Neural cell (in vitro differentiated cells): ENCODE results near the gene TMCC1.

Experiments
- CTCF ChIP-seq: fragments of 450-650 bp; IDR thresholded peaks from 2 replicates; pipeline ENCODE4 v1.5.1; 2014; ENCODE audit warnings: antibody characterized with exemption, mild to moderate bottlenecking, moderate library complexity; ENCODE audit not compliant: poor library complexity, severe bottlenecking
- EP300 ChIP-seq: fragments of 450-650 bp; conservative IDR thresholded peaks from 2 replicates; pipeline ENCODE4 v1.6.1; 2014; ENCODE audit warnings: antibody characterized with exemption, mild to moderate bottlenecking, moderate library complexity; ENCODE audit not compliant: poor library complexity, severe bottlenecking
- MXI1 ChIP-seq: fragments of 450-650 bp; conservative IDR thresholded peaks from 2 replicates; pipeline ENCODE4 v1.6.1; 2014; ENCODE audit warnings: antibody characterized with exemption, mild to moderate bottlenecking; ENCODE audit not compliant: poor library complexity, severe bottlenecking
- RAD21 ChIP-seq: fragments of 450-650 bp; conservative IDR thresholded peaks from 2 replicates; pipeline ENCODE4 v1.6.1; 2014; ENCODE audit warnings: antibody characterized with exemption, mild to moderate bottlenecking, moderate library complexity
- REST ChIP-seq: IDR thresholded peaks from 2 replicates; pipeline ENCODE4 v1.6.1; 2012; ENCODE audit warnings: borderline replicate concordance
- SMC3 ChIP-seq: fragments of 450-650 bp; conservative IDR thresholded peaks from 2 replicates; pipeline ENCODE4 v1.6.1; 2014; ENCODE audit warnings: antibody characterized with exemption, mild to moderate bottlenecking, moderate library complexity; ENCODE audit not compliant: poor library complexity
- TAF1 ChIP-seq: IDR thresholded peaks from 2 replicates; pipeline ENCODE4 v1.6.1; 2012; ENCODE audit warnings: low read depth

- TF ChIP-seq REST: no peak
- TF ChIP-seq CTCF: no peak
- TF ChIP-seq EP300: no peak
- TF ChIP-seq RAD21: no peak
- TF ChIP-seq SMC3: no peak
- no peak for TF ChIP-seq MXI1
- TF ChIP-seq TAF1: no peak
Observed at GRCh38 chr3:129610276-129610675, 283.2 kb downstream of the TMCC1 start.
